Smooth muscle cell (in vitro differentiated cells): ENCODE results near the gene GRK2. TPM values are rescaled to one million over a fixed set of nuclear protein-coding genes. Genes with fewer than 3 reads are reported as not detected.

Experiments used
- DNase-seq: peaks from one replicate; lab custom pipeline; 2025; ENCODE audit not compliant: unreplicated experiment; lab: John Stamatoyannopoulos, UW
- H2AFZ ChIP-seq: fragments of 200-600 bp; sonication (generic); 2 replicates; pipeline ENCODE4 v1.6.0; 2016; ENCODE audit warnings: antibody characterized with exemption, low read depth, mild to moderate bottlenecking
- H3F3A ChIP-seq: fragments of 200-600 bp; sonication (generic); 2 replicates; pipeline ENCODE4 v1.6.0; 2017; ENCODE audit warnings: antibody characterized with exemption, low read depth
- H3K27ac ChIP-seq: fragments of 200-600 bp; sonication (generic); 2 replicates; pipeline ENCODE4 v1.5.1; 2016; ENCODE audit warnings: low read depth, mild to moderate bottlenecking
- H3K27me3 ChIP-seq: fragments of 200-600 bp; sonication (generic); 2 replicates; pipeline ENCODE4 v1.6.1; 2016; ENCODE audit warnings: low read depth, mild to moderate bottlenecking
- H3K36me3 ChIP-seq: fragments of 200-600 bp; sonication (generic); 2 replicates; pipeline ENCODE4 v1.5.1; 2016; ENCODE audit warnings: low read depth
- H3K4me1 ChIP-seq: fragments of 200-600 bp; sonication (generic); 2 replicates; pipeline ENCODE4 v1.5.1; 2016; ENCODE audit warnings: low read depth
- H3K4me2 ChIP-seq: fragments of 200-600 bp; sonication (generic); 2 replicates; pipeline ENCODE4 v1.6.0; 2016; ENCODE audit warnings: mild to moderate bottlenecking
- H3K4me3 ChIP-seq: fragments of 200-600 bp; sonication (generic); 2 replicates; pipeline ENCODE4 v1.5.1; 2016; ENCODE audit warnings: mild to moderate bottlenecking
- H3K79me2 ChIP-seq: fragments of 200-600 bp; sonication (generic); 2 replicates; pipeline ENCODE4 v1.6.0; 2016; ENCODE audit warnings: low read depth, mild to moderate bottlenecking
- H3K9ac ChIP-seq: fragments of 200-600 bp; sonication (generic); 2 replicates; pipeline ENCODE4 v1.6.0; 2016; ENCODE audit warnings: low read depth
- H3K9me3 ChIP-seq: fragments of 200-600 bp; sonication (generic); replicated peaks from 2 replicates; pipeline ENCODE4 v1.5.1; 2016; ENCODE audit warnings: low read depth
- H4K20me1 ChIP-seq: fragments of 200-600 bp; sonication (generic); 2 replicates; pipeline ENCODE4 v1.6.0; 2016; ENCODE audit warnings: low read depth
- WGBS: methylation state at CpG from one replicate; pipeline ENCODE4 v1.1.7; 2016; ENCODE audit warnings: low lambda C conversion rate; 5-methylcytosine and 5-hydroxymethylcytosine counted together
- polyA plus RNA-seq: library from polyadenylated mRNA; unstranded; fragments of >200 nt; fragmentation: Nextera tagmentation; extraction: Ambion mirVana; gene quantifications from 2 replicates; pipeline ENCODE4 v1.2.1, GENCODE V29; 2016
- total RNA-seq: library from RNA; depleted of rRNA; stranded (reverse); fragments of >200 nt; gene quantifications from 2 replicates; pipeline ENCODE4 v1.2.3, GENCODE V29; 2014
- TF ChIP-seq, protein P1 (sequence below): fragments of 200-600 bp; sonication (generic); IDR thresholded peaks from 2 replicates; pipeline ENCODE4 v1.5.1; 2017; ENCODE audit warnings: borderline replicate concordance, mild to moderate bottlenecking, antibody characterized with exemption; ENCODE audit not compliant: insufficient read depth, poor library complexity, severe bottlenecking

Gene GRK2
- total and polyA plus RNA-seq, 2 experiments from 2014 or later, result 22.2 to 42.5 TPM

DNA sequence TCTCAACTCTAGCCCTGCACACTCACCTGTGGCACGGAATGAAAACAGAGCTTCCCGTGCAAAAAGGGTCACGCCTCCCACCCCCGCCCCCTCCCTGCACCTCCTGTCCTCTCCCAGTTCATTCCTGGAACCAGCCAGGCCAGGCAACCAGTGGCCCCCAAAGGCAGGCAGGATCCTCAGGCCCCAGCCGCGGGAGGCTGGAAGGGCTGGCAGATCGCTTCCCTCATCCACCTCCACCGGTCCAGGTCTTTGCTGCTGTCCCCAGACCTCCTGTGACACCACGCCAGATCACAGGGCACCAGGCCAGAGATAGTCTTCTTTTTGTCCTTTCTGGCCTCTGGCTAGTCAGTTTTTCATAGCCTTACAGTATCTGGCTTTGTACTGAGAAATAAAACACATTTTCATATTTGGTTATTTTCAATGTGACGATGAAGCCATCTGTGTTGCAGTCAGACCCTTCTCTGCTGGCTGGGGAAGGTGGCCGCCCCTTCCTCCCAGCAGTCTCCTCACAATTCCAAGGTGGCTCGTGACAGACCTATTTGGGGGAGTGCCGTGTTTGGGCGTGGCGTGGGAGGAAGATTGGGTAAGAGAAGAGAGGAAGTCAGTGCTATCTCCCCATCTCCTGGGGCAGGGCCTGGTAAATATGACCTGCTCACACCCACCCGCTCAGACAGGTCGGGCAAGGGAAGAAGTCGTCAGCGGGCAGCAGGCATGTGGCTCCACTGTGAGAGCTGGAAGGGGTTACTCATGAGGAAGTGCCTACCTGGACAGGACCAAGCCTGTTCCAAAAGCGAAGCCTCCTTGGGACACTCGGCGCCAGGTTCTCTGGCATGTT, 46.1 kb downstream of the GRK2 start:
- no peaks in the 10 kb centered on the region for H3K79me2 ChIP-seq
- no peak overlapping the region for H3K4me2 ChIP-seq
- H2AFZ ChIP-seq, result no peak overlapping the region
- no peak overlapping the region for H3K4me3 ChIP-seq
- H4K20me1 ChIP-seq, result no peaks in the 10 kb centered on the region
- TF ChIP-seq, protein P1, sequence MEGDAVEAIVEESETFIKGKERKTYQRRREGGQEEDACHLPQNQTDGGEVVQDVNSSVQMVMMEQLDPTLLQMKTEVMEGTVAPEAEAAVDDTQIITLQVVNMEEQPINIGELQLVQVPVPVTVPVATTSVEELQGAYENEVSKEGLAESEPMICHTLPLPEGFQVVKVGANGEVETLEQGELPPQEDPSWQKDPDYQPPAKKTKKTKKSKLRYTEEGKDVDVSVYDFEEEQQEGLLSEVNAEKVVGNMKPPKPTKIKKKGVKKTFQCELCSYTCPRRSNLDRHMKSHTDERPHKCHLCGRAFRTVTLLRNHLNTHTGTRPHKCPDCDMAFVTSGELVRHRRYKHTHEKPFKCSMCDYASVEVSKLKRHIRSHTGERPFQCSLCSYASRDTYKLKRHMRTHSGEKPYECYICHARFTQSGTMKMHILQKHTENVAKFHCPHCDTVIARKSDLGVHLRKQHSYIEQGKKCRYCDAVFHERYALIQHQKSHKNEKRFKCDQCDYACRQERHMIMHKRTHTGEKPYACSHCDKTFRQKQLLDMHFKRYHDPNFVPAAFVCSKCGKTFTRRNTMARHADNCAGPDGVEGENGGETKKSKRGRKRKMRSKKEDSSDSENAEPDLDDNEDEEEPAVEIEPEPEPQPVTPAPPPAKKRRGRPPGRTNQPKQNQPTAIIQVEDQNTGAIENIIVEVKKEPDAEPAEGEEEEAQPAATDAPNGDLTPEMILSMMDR, result no peak
- DNase-seq, result no peak
- no peak overlapping the region for H3K9ac ChIP-seq
- no peaks in the 10 kb centered on the region for H3K36me3 ChIP-seq
- 78% methylated on average over 22 of the region's 22 CpGs for WGBS
- H3F3A ChIP-seq, result no peaks in the 10 kb centered on the region
- no peaks in the 10 kb centered on the region for H3K9me3 ChIP-seq
- no peaks in the 10 kb centered on the region for H3K4me1 ChIP-seq
- H3K27me3 ChIP-seq, result no peaks in the 10 kb centered on the region
- peak overlapping the region; percentile 59 for H3K27ac ChIP-seq

DNA sequence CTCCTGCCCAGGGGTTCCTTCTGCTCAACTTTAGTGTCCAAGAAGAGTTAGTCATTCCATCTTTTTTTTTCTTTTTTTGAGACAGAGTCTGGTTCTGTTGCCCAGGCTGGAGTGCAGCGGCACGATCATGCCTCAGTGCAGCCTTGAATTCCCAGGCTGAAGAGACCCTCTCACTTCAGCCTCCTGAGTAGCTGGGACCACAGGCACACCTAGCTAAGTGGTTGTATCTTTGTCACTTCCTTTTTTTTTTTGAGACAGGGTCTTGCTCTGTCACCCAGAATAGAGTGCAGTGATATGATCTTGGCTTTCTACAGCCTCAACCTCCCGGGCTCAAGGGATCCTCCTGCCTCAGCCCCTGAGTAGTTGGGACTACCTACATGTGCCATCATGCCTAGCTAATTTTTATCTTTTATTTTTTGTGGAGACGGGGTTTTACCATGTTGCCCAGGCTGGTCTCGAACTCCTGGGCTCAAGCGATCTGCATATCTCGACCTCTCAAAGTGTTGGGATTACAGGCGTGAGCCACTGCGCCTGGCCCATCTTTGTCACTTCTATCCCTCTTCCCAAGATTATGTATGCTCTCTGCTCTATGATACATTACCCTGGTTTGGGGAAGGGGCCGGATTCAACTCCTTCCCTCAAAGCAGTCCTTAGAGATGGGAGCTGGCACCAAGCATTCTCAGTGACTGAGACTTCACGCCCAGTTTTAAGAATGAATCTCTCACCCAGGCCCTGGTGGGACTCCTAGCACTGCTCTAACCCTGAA, 47.0 kb downstream of the GRK2 start:
- no peaks in the 10 kb centered on the region for H3K4me1 ChIP-seq

DNA sequence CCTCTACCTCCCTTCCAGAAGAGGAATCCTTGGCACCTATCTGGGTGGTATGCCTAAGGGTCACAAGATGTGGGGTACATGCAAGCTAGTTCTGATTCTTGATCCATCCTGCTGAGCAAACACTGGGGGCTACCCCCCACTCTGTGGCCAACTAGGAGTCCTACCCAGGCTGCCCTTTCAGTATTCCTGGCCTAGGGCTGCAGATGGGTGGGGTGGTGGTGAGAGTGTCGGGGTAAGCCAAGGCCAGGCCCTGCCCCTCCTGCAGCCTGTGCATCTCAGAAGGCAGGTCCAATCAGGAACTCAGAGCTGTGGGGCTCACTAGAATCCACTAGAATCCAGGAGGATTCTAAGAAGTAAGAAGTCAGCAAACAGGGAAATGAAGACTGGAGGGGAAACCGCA, 47.9 kb downstream of the GRK2 start:
- H3K36me3 ChIP-seq, result no peaks in the 10 kb centered on the region
- no peaks in the 10 kb centered on the region for H3K79me2 ChIP-seq
- no peak overlapping the region for H3K9ac ChIP-seq
- no peak overlapping the region for H2AFZ ChIP-seq
- H3K4me3 ChIP-seq, result no peak overlapping the region
- H3K27me3 ChIP-seq, result no peaks in the 10 kb centered on the region
- WGBS, result 91% methylated on average over 2 of the region's 2 CpGs
- no peaks in the 10 kb centered on the region for H3F3A ChIP-seq
- no peaks in the 10 kb centered on the region for H4K20me1 ChIP-seq
- H3K4me1 ChIP-seq, result no peaks in the 10 kb centered on the region
- no peak for DNase-seq
- no peaks in the 10 kb centered on the region for H3K9me3 ChIP-seq
- TF ChIP-seq, protein P1, result no peak
- no peak overlapping the region for H3K27ac ChIP-seq
- H3K4me2 ChIP-seq, result no peak overlapping the region

More for the DNA sequence above, 47.0 kb downstream of the GRK2 start:
- H4K20me1 ChIP-seq, result no peaks in the 10 kb centered on the region
- H3K9me3 ChIP-seq, result no peaks in the 10 kb centered on the region
- TF ChIP-seq, protein P1, result no peak
- no peak for DNase-seq
- H3K36me3 ChIP-seq, result no peaks in the 10 kb centered on the region
- no peak overlapping the region for H3K4me2 ChIP-seq
- no peaks in the 10 kb centered on the region for H3K79me2 ChIP-seq
- no peak overlapping the region for H3K4me3 ChIP-seq
- H3K27ac ChIP-seq, result peak overlapping the region; percentile 59
- H3F3A ChIP-seq, result no peaks in the 10 kb centered on the region
- 91% methylated on average over 11 of the region's 11 CpGs for WGBS
- no peak overlapping the region for H2AFZ ChIP-seq
- no peak overlapping the region for H3K9ac ChIP-seq
- H3K27me3 ChIP-seq, result no peaks in the 10 kb centered on the region
